K562 (cell line): ENCODE measurements around the gene NAP1L1.

Source experiments
- CTCF ChIP-seq, 3 experiments: IDR thresholded peaks in 2 of 3; conservative IDR thresholded peaks in 1 of 3; 2 replicates each; pipeline ENCODE4 v1.5.1; 2011 to 2012; ENCODE audit warnings: low read length in 3 of 3, mild to moderate bottlenecking in 3 of 3, control low read depth in 2 of 3, improper control_type of control experiment in 1 of 3, inconsistent platforms in 1 of 3, low read depth in 1 of 3, mixed read lengths in 1 of 3, moderate library complexity in 1 of 3; ENCODE audit not compliant: insufficient read depth in 2 of 3
- E2F3 ChIP-seq: fragments of 250-450 bp; sonication (Bioruptor Pico); IDR thresholded peaks from 2 replicates; pipeline ENCODE4 v1.4.0; 2020; ENCODE audit warnings: mild to moderate bottlenecking
- FOXA1 ChIP-seq: fragments of 450-650 bp; IDR thresholded peaks from 2 replicates; pipeline ENCODE4 v1.6.1; 2016; ENCODE audit warnings: mild to moderate bottlenecking, borderline replicate concordance
- SETDB1 ChIP-seq: IDR thresholded peaks from one replicate; pipeline ENCODE4 v1.6.1; 2012; ENCODE audit warnings: low read length, control low read depth, inconsistent platforms
- TGIF2 ChIP-seq: sonication (generic); formaldehyde crosslinking; IDR thresholded peaks from 2 replicates; pipeline ENCODE4 v1.8.1; 2022; ENCODE audit warnings: mild to moderate bottlenecking, missing genetic modification reagents, moderate library complexity
- ZNF707 ChIP-seq: fragments of 250-450 bp; sonication (Bioruptor Pico); conservative IDR thresholded peaks from 2 replicates; pipeline ENCODE4 v1.8.0; 2022; ENCODE audit warnings: inconsistent platforms, mild to moderate bottlenecking, moderate library complexity

GRCh38 chr12:76083246-76083903, 1.1 kb downstream of the NAP1L1 start:
- TF ChIP-seq FOXA1, result no peak
- no peak for TF ChIP-seq TGIF2 (CRISPR knock-in tag)
- TF ChIP-seq ZNF707 (CRISPR knock-in tag), result no peak
- TF ChIP-seq E2F3, result no peak
- no peak for TF ChIP-seq CTCF (IDR thresholded peaks at IDR 0.05 in 2 of 3, conservative IDR thresholded peaks at IDR 0.05 in 1 of 3; ENCODE audit: insufficient read depth in 2 of 3, low read depth in 1 of 3, low read length in 3 of 3)
- TF ChIP-seq SETDB1, result no peak
